Endothelial cell of hepatic sinusoid (primary cell): ENCODE measurements around the gene SF3B6.
"Not testable (repeated sequence)": the region's sequence is repeated elsewhere in the genome, so short reads cannot be mapped to it uniquely, and the experiment has no call there.

Source experiments
- in situ Hi-C: cut with HindIII; loops from 2 replicates; pipeline ENCODE4 v1.10.0; 2017; ENCODE audit warnings: low sequenced_read_pairs

Gene SF3B6, protein sequence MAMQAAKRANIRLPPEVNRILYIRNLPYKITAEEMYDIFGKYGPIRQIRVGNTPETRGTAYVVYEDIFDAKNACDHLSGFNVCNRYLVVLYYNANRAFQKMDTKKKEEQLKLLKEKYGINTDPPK

GRCh38 chr2:24075915-24076848 is at the start of gene SF3B6:
Gene SF3B6, minus strand, starts transcription at chr2:24076326. Its CDS starts 97 bp downstream, at chr2:24076229.
- in situ Hi-C loops: no loop called here

- in situ Hi-C loops: no loop called here
These were observed 47.9 kb upstream of the SF3B6 start for GRCh38 chr2:24123922-24124580.

GRCh38 chr2:24123195-24123921 is 47.2 kb upstream of the SF3B6 start, which contains the start of the genes FAM228B and PFN4:
Gene FAM228B, plus strand, starts transcription at chr2:24123469. Its CDS starts 893 bp downstream, at chr2:24124362.
Gene PFN4, minus strand, starts transcription at chr2:24123334. Its CDS starts 799 bp downstream, at chr2:24122535.
- in situ Hi-C loops: no loop called here

DNA sequence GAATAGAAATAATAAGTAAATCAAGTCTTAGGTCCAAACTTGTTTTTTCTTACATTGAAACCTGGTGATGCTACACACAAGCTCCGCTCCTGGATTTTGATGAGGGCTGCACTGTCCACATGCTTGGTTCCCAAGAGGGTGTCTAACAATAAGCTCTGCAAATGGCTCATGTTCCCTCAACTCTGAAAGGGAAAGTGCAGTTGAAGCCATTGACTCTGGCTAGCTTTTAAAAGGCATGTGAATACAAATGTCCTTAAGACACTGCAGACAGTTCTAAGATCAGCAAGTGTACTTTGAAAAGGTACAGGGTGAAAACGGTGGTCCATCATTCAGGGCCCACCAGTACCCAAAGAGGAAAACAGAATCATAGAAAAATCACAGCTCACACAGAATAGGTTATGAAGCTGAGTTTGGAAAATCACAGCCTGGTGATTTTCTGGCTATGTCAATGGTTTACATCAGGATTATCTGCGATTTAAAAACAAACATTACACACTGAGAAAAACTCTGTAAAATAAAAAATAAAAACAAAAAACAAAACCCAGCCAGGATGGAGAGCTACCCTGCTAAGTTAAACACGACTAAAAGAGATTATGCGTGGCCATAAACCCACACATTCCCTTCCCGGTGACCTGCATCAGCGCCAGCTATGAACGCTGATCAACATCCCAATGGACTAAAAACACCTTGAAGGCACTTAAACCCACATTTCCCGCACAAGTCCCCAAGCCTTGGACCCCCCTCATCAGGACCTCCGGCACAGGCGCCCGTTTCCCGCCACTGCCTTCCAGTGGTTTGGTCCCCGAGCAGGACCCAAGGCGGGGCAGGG is 46.5 kb upstream of the SF3B6 start:
- in situ Hi-C loops: no loop called here

DNA sequence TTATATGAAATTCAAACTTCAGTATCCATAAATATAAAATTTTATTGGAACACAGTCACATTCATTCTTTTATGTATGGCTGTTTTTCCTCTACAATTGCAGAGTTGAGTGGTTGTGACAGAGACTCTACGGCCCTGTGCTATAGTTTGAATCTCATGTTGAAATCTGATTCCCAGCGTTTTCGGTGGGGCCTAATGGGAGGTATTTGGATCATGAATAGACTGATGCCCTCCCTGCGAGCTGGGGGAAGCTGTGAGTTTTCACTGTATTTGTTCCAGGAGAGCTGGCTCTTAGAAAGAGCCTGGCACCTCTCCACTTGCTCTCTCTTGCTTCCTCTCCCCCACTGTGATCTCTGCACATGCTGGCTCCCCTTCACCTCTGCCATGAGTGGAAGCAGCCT is 45.3 kb upstream of the SF3B6 start:
- in situ Hi-C loops: no loop called here

DNA sequence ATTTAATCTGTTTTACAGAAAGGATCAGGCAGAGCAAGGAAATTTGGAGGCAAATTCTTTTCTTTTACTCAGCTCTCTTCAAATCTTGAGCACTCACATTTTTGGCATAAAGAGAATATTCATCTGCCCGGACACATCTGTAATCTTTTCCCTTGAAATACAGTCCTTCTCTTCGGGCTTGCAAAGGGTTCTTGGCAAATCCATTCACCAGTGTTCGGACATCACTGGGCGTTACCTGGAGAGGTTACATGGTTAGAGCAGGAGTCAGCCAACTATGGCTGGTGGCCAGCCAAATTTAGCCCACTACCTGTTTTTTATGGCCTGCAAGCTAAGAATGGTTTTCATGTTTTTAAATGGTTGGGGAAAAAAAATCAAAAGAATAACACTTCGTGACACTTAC is 44.9 kb upstream of the SF3B6 start:
- in situ Hi-C loops: no loop called here

DNA sequence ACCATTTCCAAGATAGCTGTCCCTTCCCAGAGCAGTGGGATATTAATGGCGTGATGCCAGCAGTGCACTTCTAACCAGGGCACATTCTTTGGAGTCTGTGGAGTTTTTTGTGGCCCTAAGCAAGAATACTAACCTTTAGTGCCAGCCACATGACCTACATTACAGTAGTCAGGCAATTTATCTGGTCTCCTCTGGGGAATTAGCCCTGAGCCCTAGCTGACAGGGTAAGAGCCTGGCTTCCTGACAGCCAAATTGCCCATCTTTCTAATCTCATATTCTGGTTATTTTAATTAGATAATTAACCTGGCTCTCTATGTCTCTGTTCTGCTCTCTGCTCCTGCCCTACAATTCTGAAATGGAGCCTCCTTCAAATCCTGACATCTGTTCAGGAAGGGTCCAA is 41.8 kb upstream of the SF3B6 start:
- in situ Hi-C loops: no loop called here

GRCh38 chr2:24115057-24115456 is 38.9 kb upstream of the SF3B6 start:
- in situ Hi-C loops: no loop called here

DNA sequence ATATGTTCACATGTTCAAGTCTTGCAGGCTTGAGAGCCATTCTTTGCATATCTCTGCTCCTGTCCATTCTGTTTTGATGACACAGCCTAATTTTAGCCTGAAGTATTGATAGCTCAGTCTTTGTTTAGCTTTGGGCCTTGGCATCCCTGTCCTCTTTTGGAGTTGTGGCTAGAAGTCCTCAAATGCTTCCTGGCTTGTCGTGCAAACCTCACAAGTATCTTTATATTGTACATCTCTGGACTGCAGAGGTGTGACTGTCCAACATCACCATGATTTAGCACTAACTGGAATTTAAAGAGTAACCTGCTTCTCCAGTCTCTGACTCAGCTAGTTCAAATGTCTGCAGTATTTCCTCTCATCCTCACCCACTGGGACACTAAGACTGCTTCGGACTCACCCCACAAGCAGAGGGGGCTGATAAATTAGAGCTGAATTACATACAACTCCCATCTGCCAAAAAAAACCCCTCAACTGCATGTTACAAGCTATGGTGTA is 35.3 kb upstream of the SF3B6 start:
- in situ Hi-C loops: no loop called here

DNA sequence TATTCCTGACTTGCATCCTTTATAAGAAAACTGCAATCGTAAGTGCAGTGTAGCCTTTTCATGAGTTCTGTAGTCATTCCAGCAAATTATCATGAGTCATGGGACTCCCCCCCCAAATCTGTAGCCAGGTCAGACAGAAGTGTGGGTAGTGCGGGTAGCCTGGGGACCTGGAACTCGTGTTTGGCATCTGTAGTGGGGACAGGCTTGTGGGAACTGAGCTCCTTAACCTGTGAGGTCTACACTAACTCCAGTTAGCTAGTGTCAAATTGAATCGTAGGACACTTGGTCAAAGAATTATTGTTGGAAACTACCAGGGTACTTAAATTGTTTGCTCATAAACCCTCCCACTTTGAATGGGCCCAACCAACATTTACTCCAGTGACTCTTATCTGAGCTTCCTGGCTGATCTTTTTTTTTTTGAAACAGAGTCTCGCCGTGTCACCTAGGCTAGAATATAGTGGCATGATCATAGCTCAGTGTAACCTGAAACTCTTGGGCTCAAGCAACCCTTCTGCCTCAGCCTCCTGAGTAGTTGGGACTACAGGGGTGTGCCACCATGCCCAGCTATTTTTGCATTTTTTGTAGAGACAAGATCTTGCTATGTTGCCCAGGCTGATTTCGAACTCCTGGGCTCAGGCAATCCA is 34.7 kb upstream of the SF3B6 start:
- in situ Hi-C loops: no loop called here

DNA sequence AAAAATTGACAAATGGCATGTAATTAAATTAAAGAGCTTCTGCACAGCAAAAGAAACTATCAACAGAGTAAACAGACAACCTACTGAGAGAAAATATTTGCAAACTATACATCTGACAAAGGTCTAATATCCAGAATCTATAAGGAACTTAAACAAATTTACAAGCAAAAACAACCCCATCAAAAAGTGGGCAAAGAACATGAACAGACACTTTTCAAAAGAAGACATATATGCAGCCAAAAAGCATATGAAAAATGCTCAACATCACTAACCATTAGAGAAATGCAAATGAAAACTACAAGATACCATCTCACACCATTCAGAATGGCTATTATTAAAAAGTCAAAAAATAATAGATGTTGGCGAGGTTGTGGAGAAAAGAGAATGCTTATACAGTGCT is 33.3 kb upstream of the SF3B6 start:
- in situ Hi-C loops: not testable (repeated sequence)

- in situ Hi-C loops: no loop called here
These were observed 31.2 kb upstream of the SF3B6 start for GRCh38 chr2:24107336-24107735.

DNA sequence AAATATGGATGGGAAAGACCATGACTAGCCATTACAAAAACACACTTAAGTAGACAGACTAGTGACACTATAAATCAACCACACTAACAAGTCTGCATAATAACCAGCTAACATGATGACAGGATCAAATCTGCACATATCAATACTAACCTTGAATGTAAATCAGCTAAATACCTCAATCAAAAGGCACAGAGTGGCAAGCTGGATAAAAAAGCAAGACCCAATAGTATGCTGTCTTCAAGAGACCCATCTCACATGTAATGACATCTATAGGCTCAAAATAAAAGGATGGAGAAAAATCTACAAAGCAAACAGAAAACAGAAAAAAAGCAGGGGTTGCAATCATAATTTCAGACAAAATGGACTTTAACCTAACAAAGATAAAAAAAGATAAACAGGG is 30.7 kb upstream of the SF3B6 start:
- in situ Hi-C loops: no loop called here

DNA sequence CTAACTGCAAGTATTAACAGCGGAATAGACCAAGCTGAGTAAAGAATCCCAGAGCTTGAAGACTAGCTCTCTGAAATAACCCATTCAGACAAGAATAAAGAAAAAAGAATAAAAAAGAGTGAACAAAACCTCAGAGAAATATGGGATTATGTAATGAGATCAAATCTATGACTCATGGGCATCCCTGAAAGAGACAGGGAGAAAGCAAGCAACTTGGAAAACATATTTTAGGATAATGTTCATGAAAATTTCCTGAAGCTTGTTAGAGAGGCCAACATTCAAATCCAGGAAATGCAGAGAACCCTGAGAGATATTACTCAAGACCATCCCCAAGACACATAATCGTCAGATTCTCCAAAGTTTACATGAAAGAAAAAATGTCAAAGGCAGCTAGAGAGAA is 29.7 kb upstream of the SF3B6 start:
- in situ Hi-C loops: no loop called here

- in situ Hi-C loops: no loop called here
These were observed 28.8 kb upstream of the SF3B6 start for GRCh38 chr2:24104906-24105305.

DNA sequence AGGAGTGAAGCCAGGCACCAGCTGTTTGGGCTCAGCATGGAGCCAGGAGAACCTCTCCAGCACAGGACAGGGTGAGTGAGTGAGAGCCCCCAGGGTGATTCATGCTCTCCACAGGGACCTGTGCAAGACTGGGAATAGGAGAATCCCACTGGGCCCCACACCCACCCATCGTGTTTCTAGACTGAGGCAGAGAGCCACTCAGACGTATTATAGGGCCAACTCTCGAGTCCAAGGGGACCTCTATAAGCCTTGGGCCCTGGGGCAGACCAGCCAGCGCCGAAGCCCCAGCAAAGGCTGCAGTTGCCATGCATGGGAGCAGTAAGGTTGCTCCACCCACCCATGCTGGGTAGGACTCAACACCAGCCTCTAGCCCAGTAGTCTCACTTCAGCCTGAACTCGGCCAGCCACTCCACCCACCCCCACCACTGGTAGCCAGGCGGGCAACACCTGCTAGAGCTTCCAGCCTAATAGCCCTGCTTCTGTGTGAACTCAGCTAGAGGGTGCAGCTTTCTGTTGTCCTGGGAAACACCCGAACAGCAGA is 28.1 kb upstream of the SF3B6 start:
- in situ Hi-C loops: no loop called here

GRCh38 chr2:24102677-24103076 is 26.6 kb upstream of the SF3B6 start:
- in situ Hi-C loops: no loop called here

- in situ Hi-C loops: no loop called here
These were observed 25.9 kb upstream of the SF3B6 start for GRCh38 chr2:24101992-24102391.

- in situ Hi-C loops: not testable (repeated sequence)
These were observed 24.6 kb upstream of the SF3B6 start for GRCh38 chr2:24100732-24101131.
